IMR-90 (cell line): ENCODE measurements around the gene GAD2. TPM values are rescaled to one million over a fixed set of nuclear protein-coding genes. Genes with fewer than 3 reads are reported as not detected.

Source experiments
- ATAC-seq: fragments of 200-7000 bp; cut with Tn5 transposase; 2 replicates; pipeline ENCODE4 v1.9.1; 2020; ENCODE audit warnings: low read depth, mild to moderate bottlenecking, moderate library complexity
- BruUV-seq: library from RNA; stranded (reverse); fragments of 400-500 nt; replicated peaks from 2 replicates; lab custom pipeline; 2021; lab: Mats Ljungman, UMichigan
- CTCF ChIA-PET: fragments of 300-600 bp; formaldehyde crosslinking; extraction: SDS; loops from one replicate; lab custom pipeline; 2021; ENCODE audit warnings: antibody characterized with exemption; lab: Yijun Ruan, JAX
- POLR2A ChIA-PET: fragments of 300-600 bp; sonication (Branson Sonifier 250); formaldehyde crosslinking; loops from one replicate; lab custom pipeline; 2022; ENCODE audit warnings: antibody characterized with exemption; ENCODE audit not compliant: unreplicated experiment; lab: Charles Lee
- DNase-seq: peaks from one replicate; pipeline ENCODE4 v3.0.0; 2013
- H2AFZ ChIP-seq: replicated peaks from 2 replicates; pipeline ENCODE3; 2013; ENCODE audit warnings: low read length, mild to moderate bottlenecking; ENCODE audit not compliant: poor library complexity
- H2AK5ac ChIP-seq: 2 replicates; pipeline ENCODE4 v1.6.1; 2013; ENCODE audit warnings: low read depth, low read length, inconsistent platforms
- H2AK9ac ChIP-seq: replicated peaks from 2 replicates; pipeline ENCODE3; 2013; ENCODE audit warnings: mild to moderate bottlenecking, low read depth, low read length, moderate library complexity; ENCODE audit not compliant: poor library complexity
- H2BK120ac ChIP-seq: 2 replicates; pipeline ENCODE4 v1.6.1; 2013; ENCODE audit warnings: low read depth, low read length, inconsistent platforms
- H2BK15ac ChIP-seq: 3 replicates; pipeline ENCODE4 v1.6.1; 2013; ENCODE audit warnings: low read depth, low read length, inconsistent platforms
- H2BK20ac ChIP-seq: 2 replicates; pipeline ENCODE4 v1.6.1; 2013; ENCODE audit warnings: low read depth, mild to moderate bottlenecking, inconsistent platforms, low read length, moderate library complexity
- H2BK5ac ChIP-seq: 2 replicates; pipeline ENCODE4 v1.6.1; 2013; ENCODE audit warnings: mild to moderate bottlenecking, low read depth, low read length, inconsistent platforms; ENCODE audit not compliant: poor library complexity, severe bottlenecking
- H3K14ac ChIP-seq: replicated peaks from 2 replicates; pipeline ENCODE4 v1.6.1; 2013; ENCODE audit warnings: low read depth, low read length, inconsistent platforms
- H3K18ac ChIP-seq: 2 replicates; pipeline ENCODE4 v1.6.1; 2013; ENCODE audit warnings: low read depth, low read length, control low read depth
- H3K23ac ChIP-seq: 2 replicates; pipeline ENCODE4 v1.6.1; 2013; ENCODE audit warnings: low read depth, low read length, inconsistent platforms
- H3K27ac ChIP-seq: 2 replicates; pipeline ENCODE4 v1.5.1; 2013; ENCODE audit warnings: mild to moderate bottlenecking, control low read depth, low read length; ENCODE audit not compliant: insufficient read depth
- H3K27me3 ChIP-seq: 2 replicates; pipeline ENCODE4 v1.6.1; 2013; ENCODE audit warnings: low read length; ENCODE audit not compliant: control insufficient read depth, insufficient read depth
- H3K36me3 ChIP-seq: 2 replicates; pipeline ENCODE4 v1.6.1; 2013; ENCODE audit warnings: low read length, mixed read lengths; ENCODE audit not compliant: control insufficient read depth, insufficient read depth
- H3K4ac ChIP-seq: 2 replicates; pipeline ENCODE4 v1.6.1; 2013; ENCODE audit warnings: low read depth, low read length, inconsistent platforms
- H3K4me1 ChIP-seq: 2 replicates; pipeline ENCODE4 v1.6.1; 2013; ENCODE audit warnings: low read length, mixed read lengths; ENCODE audit not compliant: control insufficient read depth, insufficient read depth
- H3K4me2 ChIP-seq: 2 replicates; pipeline ENCODE4 v1.6.1; 2013; ENCODE audit warnings: low read depth, mild to moderate bottlenecking, control low read depth, low read length, moderate library complexity
- H3K4me3 ChIP-seq: 2 replicates; pipeline ENCODE4 v1.5.1; 2013; ENCODE audit warnings: low read depth, mild to moderate bottlenecking, control low read depth, low read length, moderate library complexity; ENCODE audit not compliant: insufficient read depth
- H3K56ac ChIP-seq: 2 replicates; pipeline ENCODE4 v1.6.1; 2013; ENCODE audit warnings: low read length, inconsistent platforms; ENCODE audit not compliant: insufficient read depth; ENCODE audit errors: extremely low read depth
- H3K79me1 ChIP-seq, 2 experiments: 2 replicates each; pipeline ENCODE4 v1.6.1; 2013; ENCODE audit warnings: low read length in 2 of 2, inconsistent platforms in 1 of 2, low read depth in 1 of 2
- H3K9ac ChIP-seq: 2 replicates; pipeline ENCODE4 v1.6.1; 2013; ENCODE audit warnings: low read depth, low read length, control low read depth
- H3K9me1 ChIP-seq: 2 replicates; pipeline ENCODE4 v1.6.1; 2013; ENCODE audit warnings: low read length, inconsistent platforms; ENCODE audit not compliant: insufficient read depth
- H3K9me3 ChIP-seq: 2 replicates; pipeline ENCODE4 v1.6.1; 2013; ENCODE audit warnings: low read length; ENCODE audit not compliant: control insufficient read depth, insufficient read depth
- H4K20me1 ChIP-seq: 2 replicates; pipeline ENCODE4 v1.6.1; 2013; ENCODE audit warnings: low read length, inconsistent platforms; ENCODE audit not compliant: insufficient read depth
- H4K5ac ChIP-seq: 2 replicates; pipeline ENCODE4 v1.6.1; 2013; ENCODE audit warnings: mild to moderate bottlenecking, low read depth, low read length, control low read depth
- H4K8ac ChIP-seq, 2 experiments: 2 replicates each; pipeline ENCODE4 v1.6.1; 2013; ENCODE audit warnings: low read depth in 2 of 2, low read length in 2 of 2, control low read depth in 1 of 2, inconsistent platforms in 1 of 2
- H4K91ac ChIP-seq: 2 replicates; pipeline ENCODE4 v1.6.1; 2013; ENCODE audit warnings: low read depth, low read length, inconsistent platforms; ENCODE audit not compliant: insufficient read depth
- BHLHE40 ChIP-seq: fragments of 150-350 bp; IDR thresholded peaks from 2 replicates; pipeline ENCODE4 v1.6.1; 2016; ENCODE audit warnings: mild to moderate bottlenecking, low read depth, low read length
- CEBPB ChIP-seq: IDR thresholded peaks from 2 replicates; pipeline ENCODE4 v1.6.1; 2012; ENCODE audit warnings: low read depth, low read length, improper control_type of control experiment
- CHD1 ChIP-seq: IDR thresholded peaks from 2 replicates; pipeline ENCODE4 v1.6.1; 2012; ENCODE audit warnings: low read depth, low read length, improper control_type of control experiment
- MAFK ChIP-seq: IDR thresholded peaks from 2 replicates; pipeline ENCODE4 v1.6.1; 2012; ENCODE audit warnings: low read depth, low read length, improper control_type of control experiment
- MAZ ChIP-seq: IDR thresholded peaks from 2 replicates; pipeline ENCODE4 v1.6.1; 2012; ENCODE audit warnings: low read depth, mild to moderate bottlenecking, low read length, improper control_type of control experiment, moderate library complexity, borderline replicate concordance
- MXI1 ChIP-seq: IDR thresholded peaks from 2 replicates; pipeline ENCODE4 v1.6.1; 2012; ENCODE audit warnings: low read depth, mild to moderate bottlenecking, low read length, moderate library complexity, borderline replicate concordance
- NFE2L2 ChIP-seq: fragments of 150-350 bp; IDR thresholded peaks from 2 replicates; pipeline ENCODE4 v1.6.1; 2016; ENCODE audit warnings: low read depth, mild to moderate bottlenecking, low read length
- RAD21 ChIP-seq: IDR thresholded peaks from 2 replicates; pipeline ENCODE4 v1.6.1; 2012; ENCODE audit warnings: low read length, improper control_type of control experiment
- RFX5 ChIP-seq: IDR thresholded peaks from 2 replicates; pipeline ENCODE4 v1.8.0; 2012; ENCODE audit warnings: low read depth, mild to moderate bottlenecking, low read length, moderate library complexity
- WGBS, 2 experiments: methylation state at CpG; one replicate each; pipeline versions ENCODE4 v1.1.5 to v1.1.7; 2013; ENCODE audit warnings: missing lambda C conversion rate in 2 of 2; ENCODE audit not compliant: insufficient read length in 1 of 2; ENCODE audit errors: extremely low coverage in 2 of 2; 5-methylcytosine and 5-hydroxymethylcytosine counted together
- dilution Hi-C: fragments of 300-500 bp; cut with HindIII; formaldehyde crosslinking; loops from one replicate; pipeline ENCODE4 v1.14.3; 2018; ENCODE audit warnings: low sequenced_read_pairs; ENCODE audit not compliant: unreplicated experiment
- in situ Hi-C: fragments of 300-500 bp; cut with MboI; formaldehyde crosslinking; loops from 3 replicates; pipeline ENCODE4 v1.14.3; 2019; ENCODE audit warnings: low sequenced_read_pairs, inconsistent platforms, mixed read lengths
- intact Hi-C: fragments of 100-400 bp; cut with micrococcal nuclease; formaldehyde crosslinking; loops from 2 replicates; pipeline ENCODE4 v1.10.0; 2022
- polyA plus RNA-seq, 3 experiments: library from polyadenylated mRNA; depleted of rRNA; stranded (reverse); fragments of >200 nt; gene quantifications; 2 replicates each; pipeline ENCODE4 v1.2.3, GENCODE V29; 2012; ENCODE audit warnings: low replicate concordance in 1 of 3
- total RNA-seq: library from RNA; depleted of rRNA; stranded (reverse); fragments of >200 nt; gene quantifications from 2 replicates; pipeline ENCODE4 v1.2.3, GENCODE V29; 2012
- TF ChIP-seq, protein P1 (sequence below): conservative IDR thresholded peaks from 2 replicates; pipeline ENCODE4 v1.5.1; 2012; ENCODE audit warnings: mild to moderate bottlenecking, low read depth, low read length, improper control_type of control experiment
- TF ChIP-seq, protein P2 (sequence below): fragments of 150-350 bp; IDR thresholded peaks from 2 replicates; pipeline ENCODE4 v1.6.1; 2017; ENCODE audit warnings: mild to moderate bottlenecking, antibody characterized with exemption, low read length, low read depth
- TF ChIP-seq, protein P3 (sequence below): fragments of 150-350 bp; IDR thresholded peaks from 2 replicates; pipeline ENCODE4 v1.6.1; 2016; ENCODE audit warnings: low read depth, mild to moderate bottlenecking, low read length, moderate library complexity, borderline replicate concordance

The GAD2 gene
- total and polyA plus RNA-seq, 2 of the 4 experiments (the other 2 are of a cell fraction) = not detected

DNA sequence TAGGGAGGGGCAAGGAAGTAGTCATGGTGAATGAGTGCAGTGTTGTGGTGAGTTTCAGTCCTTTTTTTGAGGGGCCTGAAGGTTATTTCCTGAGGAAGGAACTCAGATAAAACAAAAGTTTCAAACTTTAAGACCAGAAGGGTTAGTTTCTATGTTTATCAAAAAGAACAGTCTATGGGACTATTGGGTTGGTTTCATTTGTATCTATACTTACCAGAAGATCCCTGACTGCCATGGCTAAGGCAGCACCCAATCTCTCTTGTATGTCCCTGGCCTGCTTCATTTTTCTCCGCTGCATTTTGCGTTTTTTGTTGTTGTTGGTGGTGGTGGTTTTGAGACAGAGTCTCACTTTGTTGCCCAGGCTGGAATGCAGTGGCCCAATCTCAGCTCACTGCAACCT lies 19.3 kb upstream of the GAD2 start:
- intact Hi-C loops = no loop called here
- WGBS, 2 experiments = no CpG with 5 or more reads among the region's 2 CpGs
- Histone ChIP-seq H3K18ac (no peak overlapping the region), H2BK15ac (no peak overlapping the region), H3K23ac (no peak overlapping the region), H3K4me3 (no peak overlapping the region), H3K79me1 (no peaks in the 10 kb centered on the region), H3K9ac (no peak overlapping the region), H3K9me3 (peaks cover 14% of the 10 kb centered on the region), H3K27ac (no peak overlapping the region), H3K56ac (no peak overlapping the region), H3K4me1 (no peaks in the 10 kb centered on the region), H3K27me3 (no peaks in the 10 kb centered on the region), H3K4me2 (no peak overlapping the region), H4K20me1 (no peaks in the 10 kb centered on the region), H3K36me3 (no peaks in the 10 kb centered on the region), H2BK20ac (no peak overlapping the region), H3K14ac (no peak overlapping the region), H4K5ac (no peak overlapping the region), H2BK120ac (no peak overlapping the region), H3K9me1 (no peaks in the 10 kb centered on the region), H2AK9ac (no peak overlapping the region), H2AFZ (no peak overlapping the region), H4K8ac (no peak overlapping the region), H2BK5ac (no peak overlapping the region), H2AK5ac (no peak overlapping the region), H4K91ac (no peak overlapping the region), H3K4ac (no peak overlapping the region)
- ChIA-PET CTCF (no interaction called here), POLR2A (no interaction called here)
- dilution Hi-C loops = no loop called here
- TF ChIP-seq MAFK = no peak
- TF ChIP-seq, protein P1, sequence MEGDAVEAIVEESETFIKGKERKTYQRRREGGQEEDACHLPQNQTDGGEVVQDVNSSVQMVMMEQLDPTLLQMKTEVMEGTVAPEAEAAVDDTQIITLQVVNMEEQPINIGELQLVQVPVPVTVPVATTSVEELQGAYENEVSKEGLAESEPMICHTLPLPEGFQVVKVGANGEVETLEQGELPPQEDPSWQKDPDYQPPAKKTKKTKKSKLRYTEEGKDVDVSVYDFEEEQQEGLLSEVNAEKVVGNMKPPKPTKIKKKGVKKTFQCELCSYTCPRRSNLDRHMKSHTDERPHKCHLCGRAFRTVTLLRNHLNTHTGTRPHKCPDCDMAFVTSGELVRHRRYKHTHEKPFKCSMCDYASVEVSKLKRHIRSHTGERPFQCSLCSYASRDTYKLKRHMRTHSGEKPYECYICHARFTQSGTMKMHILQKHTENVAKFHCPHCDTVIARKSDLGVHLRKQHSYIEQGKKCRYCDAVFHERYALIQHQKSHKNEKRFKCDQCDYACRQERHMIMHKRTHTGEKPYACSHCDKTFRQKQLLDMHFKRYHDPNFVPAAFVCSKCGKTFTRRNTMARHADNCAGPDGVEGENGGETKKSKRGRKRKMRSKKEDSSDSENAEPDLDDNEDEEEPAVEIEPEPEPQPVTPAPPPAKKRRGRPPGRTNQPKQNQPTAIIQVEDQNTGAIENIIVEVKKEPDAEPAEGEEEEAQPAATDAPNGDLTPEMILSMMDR = no peak
- no peak for TF ChIP-seq CEBPB
- TF ChIP-seq, protein P2, sequence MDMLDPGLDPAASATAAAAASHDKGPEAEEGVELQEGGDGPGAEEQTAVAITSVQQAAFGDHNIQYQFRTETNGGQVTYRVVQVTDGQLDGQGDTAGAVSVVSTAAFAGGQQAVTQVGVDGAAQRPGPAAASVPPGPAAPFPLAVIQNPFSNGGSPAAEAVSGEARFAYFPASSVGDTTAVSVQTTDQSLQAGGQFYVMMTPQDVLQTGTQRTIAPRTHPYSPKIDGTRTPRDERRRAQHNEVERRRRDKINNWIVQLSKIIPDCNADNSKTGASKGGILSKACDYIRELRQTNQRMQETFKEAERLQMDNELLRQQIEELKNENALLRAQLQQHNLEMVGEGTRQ = no peak
- TF ChIP-seq, protein P3, sequence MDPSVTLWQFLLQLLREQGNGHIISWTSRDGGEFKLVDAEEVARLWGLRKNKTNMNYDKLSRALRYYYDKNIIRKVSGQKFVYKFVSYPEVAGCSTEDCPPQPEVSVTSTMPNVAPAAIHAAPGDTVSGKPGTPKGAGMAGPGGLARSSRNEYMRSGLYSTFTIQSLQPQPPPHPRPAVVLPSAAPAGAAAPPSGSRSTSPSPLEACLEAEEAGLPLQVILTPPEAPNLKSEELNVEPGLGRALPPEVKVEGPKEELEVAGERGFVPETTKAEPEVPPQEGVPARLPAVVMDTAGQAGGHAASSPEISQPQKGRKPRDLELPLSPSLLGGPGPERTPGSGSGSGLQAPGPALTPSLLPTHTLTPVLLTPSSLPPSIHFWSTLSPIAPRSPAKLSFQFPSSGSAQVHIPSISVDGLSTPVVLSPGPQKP = no peak
- TF ChIP-seq CHD1 = no peak
- no peak for TF ChIP-seq RFX5
- no peak for TF ChIP-seq NFE2L2
- TF ChIP-seq RAD21 = no peak
- TF ChIP-seq MAZ = no peak
- TF ChIP-seq MXI1 = no peak
- TF ChIP-seq BHLHE40 = no peak
- DNase-seq (no peak), ATAC-seq (no peak)
- in situ Hi-C loops = no loop called here
- BruUV-seq = no TSS peak
